Right ventricle myocardium superior (tissue), 1 donor: ENCODE data around the gene RBM34. TPM values are rescaled to one million over a fixed set of nuclear protein-coding genes. Genes with fewer than 3 reads are reported as not detected.

Experiments
- ATAC-seq: fragments of 200-7000 bp; cut with Tn5 transposase; one replicate; pipeline ENCODE4 v1.9.1; 2020; ENCODE audit warnings: mild to moderate bottlenecking; ENCODE audit not compliant: poor library complexity
- DNase-seq: peaks from one replicate; pipeline ENCODE4 v3.0.0-alpha.2; 2020
- intact Hi-C: fragments of 100-400 bp; cut with DNase I; formaldehyde crosslinking; loops from one replicate; pipeline ENCODE4 v1.11.2; 2022
- total RNA-seq: library from RNA; stranded (reverse); fragmentation: NEBNext Ultra II Directional; extraction: Animal tissue kit (Norgen Biotek cat#: 25700); gene quantifications from one replicate; pipeline ENCODE4 v1.2.1, GENCODE V29; 2021
- donor health status: DM: no; HTN: yes; CAD: no; lungs with severe emphysema.

RBM34 gene
- total RNA-seq, 1 donor from 2014 or later, result 50.1 TPM

DNA sequence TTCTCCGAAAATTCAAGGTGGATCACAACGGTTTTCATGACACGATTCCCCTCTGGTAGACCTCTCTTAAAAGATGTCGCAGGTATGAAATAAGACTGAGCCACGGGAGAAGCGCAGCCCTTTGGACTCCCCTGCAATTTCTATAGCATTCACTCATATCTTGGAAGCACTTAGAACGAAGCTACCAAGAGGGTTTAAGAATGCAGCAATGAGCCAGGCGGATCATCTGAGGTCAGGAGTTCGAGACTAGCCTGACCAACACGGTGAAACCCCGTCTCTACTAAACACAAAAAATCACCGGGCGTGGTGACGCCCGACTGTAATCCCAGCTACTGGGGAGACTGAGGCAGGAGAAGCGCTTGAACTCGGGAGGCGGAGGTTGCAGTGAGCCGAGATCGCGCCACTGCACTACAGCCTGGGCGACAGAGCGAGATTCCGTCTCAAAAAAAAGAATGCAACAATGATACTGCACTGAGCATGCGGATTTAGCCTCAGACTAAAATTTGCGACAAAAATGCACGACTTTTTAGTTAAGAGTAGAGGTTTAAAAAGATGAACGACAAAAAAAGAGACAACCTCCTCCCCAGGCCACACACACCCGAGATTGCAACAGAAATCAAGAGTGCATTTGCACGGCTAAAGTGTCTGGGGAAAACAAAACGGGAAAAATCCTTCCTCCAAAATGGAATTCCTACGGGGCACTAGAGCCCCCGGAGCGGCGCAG lies 33.2 kb downstream of the RBM34 start:
- DNase-seq (no peak), ATAC-seq (peak; percentile 6)
- intact Hi-C loops, result no loop called here

DNA sequence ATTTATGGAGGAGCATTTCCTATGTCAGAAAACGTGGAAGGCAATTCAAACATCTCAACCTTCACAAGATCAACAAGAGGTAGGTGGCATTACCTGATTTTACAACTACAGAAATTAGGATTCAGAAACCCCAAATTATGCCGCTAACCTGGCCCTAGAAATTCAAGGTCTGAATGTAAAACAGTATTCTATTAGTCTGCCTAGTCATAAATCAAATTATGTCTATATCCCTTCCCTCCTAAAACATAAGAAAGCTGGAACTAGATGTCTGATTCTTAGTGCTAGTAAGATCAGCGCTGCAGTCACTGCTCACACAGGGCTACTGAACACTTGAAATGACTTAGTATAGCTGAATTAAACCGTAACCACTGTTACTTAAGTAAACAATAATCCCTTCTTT lies 33.8 kb downstream of the RBM34 start:
- DNase-seq (no peak), ATAC-seq (no peak)
- intact Hi-C loops, result no loop called here

DNA sequence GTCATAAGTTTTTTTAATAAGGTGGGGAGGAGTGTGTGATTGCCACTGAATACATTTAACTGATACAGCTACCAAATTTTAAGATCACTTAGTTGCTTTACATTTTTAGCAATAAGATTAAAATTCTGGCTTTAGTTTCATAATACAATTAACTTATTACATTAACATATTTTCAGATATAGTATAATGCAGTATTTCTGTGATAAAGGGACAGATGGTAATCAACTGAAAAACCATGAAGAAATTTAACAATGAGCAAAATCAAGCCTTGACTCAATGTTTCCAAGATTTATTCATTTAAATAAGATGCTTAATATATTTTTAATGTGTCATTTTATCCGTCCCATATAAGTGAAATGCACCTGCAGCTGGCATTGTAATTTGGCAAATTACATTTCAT lies 36.4 kb downstream of the RBM34 start:
- intact Hi-C loops, result no loop called here
- DNase-seq, result no peak
- no peak for ATAC-seq

DNA sequence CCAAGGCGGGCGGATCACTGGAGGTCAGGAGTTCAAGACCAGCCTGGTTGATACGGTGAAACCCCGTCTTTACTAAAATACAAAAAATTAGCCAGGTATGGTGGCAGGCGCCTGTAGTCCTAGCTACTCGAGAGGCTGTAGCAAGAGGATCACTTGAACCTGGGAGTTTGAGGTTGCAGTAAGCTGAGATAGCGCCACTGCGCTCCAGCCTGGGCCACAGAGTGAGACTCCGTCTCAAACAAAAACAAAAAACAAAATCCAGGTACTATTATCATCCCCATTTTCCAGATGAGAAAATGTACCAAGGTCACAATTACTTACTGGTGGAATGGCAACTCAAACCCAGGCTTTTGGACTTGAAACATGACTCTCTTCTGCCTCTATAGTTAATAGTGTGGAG lies 36.9 kb downstream of the RBM34 start:
- intact Hi-C loops, result no loop called here
- no peak for ATAC-seq
- no peak for DNase-seq

DNA sequence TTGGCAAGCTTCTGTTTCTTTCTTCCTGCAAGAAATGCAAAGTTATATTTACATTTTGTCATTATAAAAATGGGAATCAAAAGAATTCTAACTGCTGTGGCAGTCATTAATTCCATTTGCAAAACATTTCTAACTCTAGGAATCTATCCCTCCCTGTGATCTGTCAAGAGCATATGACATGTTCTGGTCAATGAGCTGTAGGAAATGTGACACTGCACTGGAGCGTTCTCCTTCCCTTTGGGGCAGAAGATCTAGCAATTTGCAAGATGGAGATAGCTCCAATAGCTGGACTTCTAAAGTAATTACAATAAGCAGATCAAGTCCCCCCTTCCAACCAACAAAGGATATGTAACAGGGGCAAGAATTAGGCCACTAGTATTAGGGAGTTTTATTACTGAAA lies 38.7 kb downstream of the RBM34 start:
- ATAC-seq, result no peak
- no peak for DNase-seq
- intact Hi-C loops, result no loop called here

DNA sequence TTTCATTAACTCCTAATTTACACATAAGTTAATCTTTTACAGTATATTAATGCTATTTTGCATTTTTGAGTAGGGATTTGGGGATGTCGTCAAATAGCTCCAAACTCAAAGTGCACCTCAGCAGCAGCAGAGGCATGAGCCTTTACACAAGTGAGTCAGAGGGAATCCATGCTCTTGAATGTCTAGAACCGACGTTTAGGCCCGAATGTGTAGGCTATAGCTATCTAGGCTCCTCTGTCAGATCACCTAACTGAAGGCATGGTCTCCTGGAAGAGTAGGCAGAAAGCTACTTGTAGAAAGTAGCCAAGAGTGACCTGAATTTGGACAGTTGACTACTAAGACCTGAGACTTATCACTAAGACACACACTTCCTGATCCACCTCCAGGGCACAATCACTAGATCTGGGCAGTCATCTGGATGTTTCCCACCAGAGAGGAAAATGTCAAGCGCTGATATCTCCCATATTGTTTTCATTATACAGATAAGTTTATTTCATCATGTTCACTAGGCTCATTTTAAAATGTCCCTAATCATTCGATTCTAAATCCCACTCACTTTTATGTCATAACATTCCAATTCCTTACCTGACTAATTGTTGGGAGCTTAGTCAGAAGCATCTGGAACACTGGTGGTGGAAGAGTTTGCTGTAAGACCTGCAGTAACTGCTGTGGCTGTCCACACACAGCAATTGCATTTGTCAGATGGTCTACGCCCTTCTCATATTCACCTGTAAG lies 47.7 kb downstream of the RBM34 start:
- DNase-seq (no peak), ATAC-seq (no peak)
- intact Hi-C loops, result no loop called here

DNA sequence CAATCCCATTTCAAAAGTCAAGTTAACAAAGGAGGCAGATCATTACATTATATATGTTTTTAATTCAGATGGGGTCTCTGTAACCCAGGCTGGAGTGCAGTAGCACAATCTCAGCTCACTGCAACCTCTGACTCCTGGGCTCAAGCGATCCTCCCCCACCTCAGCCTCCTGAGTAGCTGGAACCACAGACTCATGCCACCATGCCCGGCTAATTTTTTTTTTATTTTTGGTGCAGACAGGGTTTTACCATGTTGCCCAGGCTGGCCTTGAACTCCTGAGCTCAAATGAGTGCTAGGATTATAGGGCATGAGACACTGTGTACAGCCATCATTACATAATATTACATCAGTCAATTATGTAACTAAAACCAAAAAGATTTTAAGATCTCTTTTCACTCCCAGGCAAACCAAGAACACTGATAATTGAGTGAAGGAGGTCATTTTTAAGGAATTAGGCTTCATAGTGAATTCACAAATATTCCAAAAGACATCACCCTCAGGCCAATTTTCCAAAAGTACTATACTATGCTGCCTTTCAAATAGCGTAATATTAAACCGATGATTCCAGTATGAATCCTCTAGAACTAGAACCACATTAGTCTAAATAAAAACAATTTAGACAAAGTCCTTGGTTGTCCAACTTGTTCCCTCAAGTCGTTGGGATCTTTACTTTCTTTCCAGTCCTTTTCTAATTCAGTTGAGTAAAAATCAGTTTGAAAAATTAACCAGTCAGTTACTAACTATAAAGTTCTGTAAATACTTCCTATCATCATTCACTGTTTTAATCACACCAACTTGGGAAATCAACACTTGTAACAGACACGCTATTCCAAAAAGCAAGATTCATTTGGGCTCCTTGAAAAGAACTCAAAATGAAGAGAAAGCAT lies 48.5 kb downstream of the RBM34 start:
- intact Hi-C loops, result no loop called here
- ATAC-seq (no peak), DNase-seq (no peak)

DNA sequence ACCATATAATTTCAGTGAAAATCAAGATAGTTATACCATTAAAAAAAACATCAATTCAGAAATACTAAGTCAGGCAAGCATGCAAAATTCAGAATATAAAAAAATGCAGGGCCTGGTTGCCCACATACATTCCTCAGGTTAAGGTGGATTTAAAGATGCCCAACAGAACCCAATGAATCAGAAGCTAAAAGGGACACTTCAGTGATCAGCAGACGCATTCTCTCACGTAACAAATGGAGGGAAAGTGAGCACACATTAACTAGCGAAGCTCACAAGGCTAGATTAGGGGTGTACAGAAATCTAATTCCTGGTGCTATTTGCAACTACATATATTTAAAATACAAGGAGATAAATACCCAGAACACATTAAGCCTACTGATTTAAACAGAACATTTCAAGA lies 49.9 kb downstream of the RBM34 start:
- DNase-seq, result no peak
- intact Hi-C loops, result no loop called here

DNA sequence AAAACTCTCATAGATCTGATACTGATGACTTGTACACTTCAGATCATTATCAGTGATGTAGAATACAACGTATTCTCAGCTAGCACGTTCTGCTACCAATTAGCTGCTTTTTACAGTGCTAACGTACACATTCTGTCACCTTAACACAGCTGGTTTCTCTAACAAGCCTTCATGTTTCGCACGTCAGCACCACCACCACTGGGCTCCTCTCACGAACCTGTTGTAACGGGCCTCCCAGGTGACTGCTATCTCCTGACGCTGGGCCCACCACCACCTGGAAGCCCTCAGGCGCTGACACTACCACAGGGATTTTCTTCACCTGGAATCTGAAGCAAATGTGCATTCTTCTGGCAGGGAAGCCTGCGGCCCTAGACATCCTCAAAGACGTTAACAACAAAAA lies 52.2 kb downstream of the RBM34 start:
- intact Hi-C loops, result no loop called here
- DNase-seq (no peak), ATAC-seq (no peak)

More for the DNA sequence above, 49.9 kb downstream of the RBM34 start:
- ATAC-seq, result no peak

DNA sequence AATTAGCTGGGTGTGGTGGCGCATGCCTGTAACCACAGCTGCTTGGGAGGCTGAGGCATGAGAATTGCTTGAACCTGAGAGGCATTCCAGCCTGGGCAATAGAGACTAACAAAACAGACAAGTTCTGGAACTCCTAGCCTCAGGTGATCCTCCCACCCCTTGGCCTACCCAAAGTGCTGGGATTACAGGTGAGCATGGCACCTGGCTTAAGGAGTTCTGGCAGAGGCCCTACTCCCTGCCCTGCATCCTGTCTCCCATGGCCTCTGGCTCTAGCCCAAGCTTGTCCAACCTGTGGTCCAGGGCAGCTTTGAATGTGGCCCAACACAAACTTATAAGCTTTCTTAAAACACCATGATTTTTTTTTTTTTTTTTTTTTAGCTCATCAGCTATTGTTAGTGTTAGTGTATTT lies 52.9 kb downstream of the RBM34 start:
- intact Hi-C loops, result no loop called here
- no peak for DNase-seq

DNA sequence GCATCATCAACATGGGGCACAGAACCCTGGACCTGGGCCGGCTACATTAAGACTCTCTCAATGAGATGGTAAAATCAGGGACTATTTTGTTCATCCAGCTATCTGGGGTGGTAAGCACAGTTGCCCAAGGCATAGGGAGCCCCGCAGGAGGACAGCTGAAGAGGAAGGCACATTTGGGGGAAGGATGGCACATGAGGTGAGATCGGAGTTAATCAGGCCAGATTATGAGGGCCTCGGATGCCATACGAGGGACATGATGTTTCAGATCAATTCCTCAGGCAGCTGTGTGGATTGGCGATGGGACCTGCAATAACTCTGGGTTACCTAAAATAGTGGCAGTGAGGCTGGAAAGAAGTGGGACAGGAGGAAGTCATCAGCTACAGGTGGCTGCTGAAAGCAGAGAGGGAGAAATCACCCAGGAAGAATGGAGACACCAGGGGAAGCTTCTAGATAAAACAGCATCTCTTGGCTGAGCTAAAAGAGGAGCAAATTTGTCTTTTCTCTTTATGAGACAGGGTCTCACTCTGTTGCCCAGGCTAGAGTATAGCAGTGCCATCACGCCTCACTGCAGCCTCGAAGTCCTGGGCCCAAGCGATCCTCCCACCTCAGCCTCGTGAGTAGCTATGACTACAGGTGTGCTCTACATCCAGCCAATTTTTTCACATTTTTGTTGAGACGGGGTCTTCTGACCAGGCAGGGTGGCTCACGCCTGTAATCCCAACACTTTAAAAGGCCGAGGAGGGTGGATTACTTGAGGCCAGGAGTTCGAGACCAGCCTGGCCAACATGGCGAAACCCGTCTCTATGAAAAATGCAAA lies 53.5 kb downstream of the RBM34 start:
- intact Hi-C loops, result no loop called here
- ATAC-seq, result no peak
- no peak for DNase-seq

More for the DNA sequence above, 52.9 kb downstream of the RBM34 start:
- no peak for ATAC-seq

DNA sequence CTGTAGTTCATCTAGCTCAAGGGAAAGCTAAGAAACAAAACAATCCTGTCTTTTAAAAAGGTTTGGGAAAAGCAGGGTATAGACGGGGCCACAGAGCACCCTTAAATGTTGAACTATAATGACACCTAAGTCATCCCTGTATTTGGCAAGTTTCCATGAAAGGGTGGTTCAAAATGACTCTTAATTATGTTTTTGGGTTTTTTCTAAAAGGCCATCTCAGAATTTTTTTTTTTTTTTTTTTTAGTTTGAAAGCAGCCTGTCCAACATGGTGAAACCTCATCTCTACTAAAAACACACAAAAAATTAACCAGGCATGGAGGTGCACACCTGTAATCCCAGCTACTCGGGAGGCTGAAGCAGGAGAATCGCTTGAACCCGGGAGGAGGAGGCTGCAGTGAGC lies 54.6 kb downstream of the RBM34 start:
- ATAC-seq, result no peak
- intact Hi-C loops, result no loop called here
- DNase-seq, result no peak

DNA sequence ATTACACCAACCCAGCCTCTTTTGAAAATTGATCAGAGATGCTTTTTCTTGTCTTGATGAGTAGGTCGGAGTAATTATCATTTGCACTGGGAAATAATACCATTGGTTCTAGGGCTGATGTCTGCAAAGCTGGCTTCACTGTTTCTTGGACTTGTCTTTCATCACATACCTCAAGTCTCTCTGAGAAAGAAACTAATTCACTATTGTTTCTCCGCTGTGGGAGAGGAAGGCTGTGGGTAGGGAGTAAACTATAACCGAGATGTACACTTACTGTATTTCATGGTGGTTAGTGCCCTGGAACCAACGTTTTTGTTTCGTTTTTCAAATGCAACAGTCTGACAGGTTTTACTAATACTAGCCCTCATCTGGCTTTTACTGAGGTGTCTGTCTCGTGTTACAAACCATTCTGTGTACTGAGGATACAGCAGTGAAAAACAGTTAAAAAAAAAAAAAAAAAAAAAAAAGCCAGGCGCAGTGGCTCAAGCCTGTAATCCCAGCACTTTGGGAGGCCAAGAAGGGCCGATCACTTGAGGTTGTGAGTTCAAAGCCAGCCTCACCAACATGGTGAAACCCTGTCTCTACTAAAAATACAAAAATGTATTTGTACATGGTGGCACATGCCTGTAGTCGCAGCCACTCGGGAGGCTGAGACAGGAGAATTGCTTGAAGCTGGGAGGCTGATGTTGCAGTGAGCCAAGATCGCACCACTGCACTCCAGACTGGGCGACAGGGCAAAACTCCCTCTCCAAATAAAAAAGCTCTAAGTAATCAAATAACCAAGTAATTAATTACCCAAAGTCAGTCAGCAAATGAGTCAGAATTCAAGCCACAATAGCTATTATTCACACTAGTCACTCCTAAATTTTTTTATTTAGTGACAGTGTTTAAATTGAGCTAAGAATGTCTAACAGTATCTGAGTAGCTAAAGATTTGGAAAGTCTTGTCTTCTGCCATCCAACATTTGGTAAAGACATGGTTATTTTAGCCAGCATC lies 55.7 kb downstream of the RBM34 start:
- intact Hi-C loops, result no loop called here
- no peak for DNase-seq
- ATAC-seq, result no peak

DNA sequence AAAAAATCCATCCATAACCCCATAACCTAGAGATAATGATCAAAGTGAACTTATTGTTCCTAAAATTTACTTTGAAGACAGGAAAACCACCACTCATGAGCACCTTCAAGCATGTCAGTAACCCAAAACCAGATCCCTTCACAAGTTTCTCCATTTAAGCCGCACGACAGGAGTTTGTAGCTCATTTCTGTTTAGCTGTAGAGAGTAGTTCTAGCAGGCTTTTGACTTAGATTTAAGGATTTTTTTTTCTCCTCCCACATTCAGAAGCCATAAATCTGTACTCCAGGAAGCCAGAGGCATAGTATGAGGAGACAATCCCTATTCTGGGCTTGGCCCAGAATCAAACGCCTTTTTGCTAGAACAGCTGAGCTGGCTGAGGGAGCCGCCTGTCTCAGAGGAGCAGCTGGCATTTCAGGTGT lies 58.0 kb downstream of the RBM34 start:
- intact Hi-C loops, result no loop called here

DNA sequence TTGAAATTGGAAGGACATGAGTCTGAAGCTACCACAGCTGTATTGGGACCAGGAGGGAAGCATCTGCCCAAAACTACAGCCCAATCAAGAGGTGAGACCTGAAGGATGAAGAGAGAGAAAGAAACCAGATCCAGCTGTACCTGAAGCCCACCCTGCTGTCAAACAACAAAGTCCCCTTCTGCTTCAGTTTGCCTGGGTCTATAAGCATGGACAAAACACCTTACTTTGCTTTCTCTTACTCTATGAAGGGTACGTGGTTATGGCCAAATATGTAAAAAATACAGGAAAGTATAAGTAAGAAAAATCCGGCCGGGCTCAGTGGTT lies 58.8 kb downstream of the RBM34 start:
- ATAC-seq (no peak), DNase-seq (no peak)
- intact Hi-C loops, result no loop called here

More for the DNA sequence above, 58.0 kb downstream of the RBM34 start:
- DNase-seq (no peak), ATAC-seq (no peak)

DNA sequence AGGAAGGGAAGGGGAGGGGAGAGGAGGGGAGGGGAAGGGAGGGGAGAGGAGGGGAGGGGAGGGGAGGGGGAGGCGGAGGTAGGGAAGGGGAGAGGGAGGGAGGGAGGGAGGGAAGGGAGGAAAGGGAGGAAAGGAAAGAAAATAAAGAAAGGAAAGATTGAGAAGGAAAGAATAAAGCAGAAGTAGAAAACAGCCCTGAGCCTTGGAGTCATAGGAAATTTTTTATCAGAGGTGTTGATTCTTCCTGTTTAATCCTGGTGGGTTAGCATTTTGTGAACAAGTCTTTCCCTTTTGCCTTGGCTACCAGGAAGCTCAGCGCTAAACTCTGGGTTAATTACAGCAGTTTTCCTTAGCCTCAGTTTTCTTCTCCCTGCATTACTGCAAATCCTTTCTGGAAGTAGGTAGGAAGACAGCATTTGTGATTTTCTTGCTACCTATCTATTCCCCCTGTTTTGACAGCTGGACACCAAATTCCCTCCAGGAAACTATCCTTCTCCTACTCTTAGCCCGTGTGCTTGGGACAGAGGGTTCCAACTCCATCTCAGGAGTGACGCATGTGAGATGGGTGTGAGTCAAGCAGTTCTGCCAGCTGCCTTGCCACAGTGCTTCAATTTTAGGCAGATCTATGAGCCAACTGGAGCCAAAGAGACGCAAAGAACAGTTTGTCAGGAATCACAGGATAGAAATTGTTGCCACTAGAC lies 59.3 kb downstream of the RBM34 start:
- intact Hi-C loops, result no loop called here
- no peak for ATAC-seq
- no peak for DNase-seq

DNA sequence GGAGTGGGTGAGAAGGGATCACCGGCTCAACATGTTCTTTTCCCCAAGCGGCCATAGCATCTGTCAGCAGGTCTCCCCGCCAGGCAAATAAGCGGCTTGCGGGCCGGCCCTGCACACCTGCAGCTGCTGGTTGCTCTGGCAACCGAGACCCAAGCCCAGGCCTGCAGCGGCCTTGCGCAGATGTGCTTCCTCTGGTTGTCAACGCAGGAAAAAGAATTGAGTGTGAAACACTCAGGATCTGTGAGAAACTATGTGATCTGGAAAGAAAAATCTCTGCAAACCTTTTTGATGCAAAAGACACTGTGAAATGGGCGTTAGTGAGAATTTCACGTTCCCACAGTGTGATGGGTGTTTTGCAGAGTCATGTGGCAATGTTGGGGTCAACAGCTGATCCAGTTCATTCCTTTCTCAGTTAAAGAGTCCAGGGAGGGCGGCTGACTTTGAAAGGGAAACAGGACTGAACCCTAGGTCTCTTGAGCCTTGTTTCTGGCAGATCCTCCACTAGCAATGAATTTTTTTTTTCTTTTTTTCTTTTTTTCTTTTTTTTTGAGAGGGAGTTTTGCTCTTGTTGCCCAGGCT lies 60.8 kb downstream of the RBM34 start:
- DNase-seq (no peak), ATAC-seq (peak; percentile 26)
- intact Hi-C loops, result no loop called here
